Heart right ventricle (tissue), 16 donors: Measurements from ENCODE around the gene MRPL3. TPM values are rescaled to one million over a fixed set of nuclear protein-coding genes. Genes with fewer than 3 reads are reported as not detected.

Experiments used
- ATAC-seq, 8 donors: fragments of 200-7000 bp; cut with Tn5 transposase; one replicate each; pipeline ENCODE4 v1.9.1; 2020; ENCODE audit warnings: mild to moderate bottlenecking in 8 of 8, moderate library complexity in 8 of 8, moderate number of reproducible peaks in 1 of 8
- DNase-seq, 2 donors: peaks; one replicate each; pipeline ENCODE4 v3.0.0-alpha.2; 2020
- H3K27ac ChIP-seq, 10 donors: fragments of 200-600 bp; sonication (generic) in 2 of 10; one replicate each; pipeline versions ENCODE4 v1.5.0 to v1.8.0; 2020 to 2022; ENCODE audit warnings: mild to moderate bottlenecking in 3 of 10
- H3K27me3 ChIP-seq, 7 donors: fragments of 200-600 bp; one replicate each; pipeline ENCODE4 v1.8.0; 2021 to 2022; ENCODE audit warnings: mild to moderate bottlenecking in 2 of 7
- H3K36me3 ChIP-seq, 9 donors: fragments of 200-600 bp; sonication (generic) in 1 of 9; one replicate each; pipeline versions ENCODE4 v1.5.0 to v1.8.0; 2020 to 2022; ENCODE audit warnings: mild to moderate bottlenecking in 2 of 9
- H3K4me1 ChIP-seq, 9 donors: fragments of 200-600 bp; sonication (generic) in 1 of 9; one replicate each; pipeline versions ENCODE4 v1.5.0 to v1.8.0; 2020 to 2022; ENCODE audit warnings: mild to moderate bottlenecking in 4 of 9
- H3K4me3 ChIP-seq, 10 donors: fragments of 200-600 bp; sonication (generic) in 2 of 10; one replicate each; pipeline versions ENCODE4 v1.5.0 to v1.8.0; 2020 to 2022; ENCODE audit warnings: mild to moderate bottlenecking in 7 of 10, moderate library complexity in 2 of 10
- H3K9me3 ChIP-seq, 11 donors: fragments of 200-600 bp in 10 of 11; sonication (generic) in 2 of 11; one replicate each; pipeline versions ENCODE4 v1.5.0 to v1.8.0; 2013 to 2022; ENCODE audit warnings: mild to moderate bottlenecking in 2 of 11, control low read depth in 1 of 11, moderate library complexity in 1 of 11
- WGBS, 2 donors: extraction: QIAGEN DNeasy Blood & Tissue Kit; methylation state at CpG; one replicate each; pipeline ENCODE4 v1.1.7; 2013; ENCODE audit warnings: inconsistent platforms in 1 of 2; 5-methylcytosine and 5-hydroxymethylcytosine counted together
- intact Hi-C, 10 donors: fragments of 100-400 bp; cut with DNase I; formaldehyde crosslinking; loops; one replicate each; pipeline versions ENCODE4 v1.11.1 to v1.14.2; 2022
- polyA plus RNA-seq, 2 donors: library from polyadenylated mRNA; stranded (reverse); fragments of 200-250 nt; gene quantifications; one replicate each; pipeline ENCODE4 v1.2.3, GENCODE V29; 2013
- total RNA-seq, 10 donors: library from RNA; stranded (reverse); fragmentation: NEBNext Ultra II Directional in 3 of 10; extraction: Animal tissue kit (Norgen Biotek cat#: 25700) in 3 of 10; gene quantifications; one replicate each; pipeline versions ENCODE4 v1.2.1 to v1.2.4, GENCODE V29; 2021 to 2023
- TF ChIP-seq, protein P1 (sequence below), 9 donors: fragments of 200-600 bp; sonication (generic) in 2 of 9; IDR thresholded peaks; one replicate each; pipeline versions ENCODE4 v1.5.0 to v1.8.0; 2021 to 2022; ENCODE audit warnings: antibody characterized with exemption in 9 of 9, mild to moderate bottlenecking in 5 of 9, moderate library complexity in 1 of 9
- donor health status: Arrhythmogenic right ventricular cardiomyopathy.
- donor health status: ischemic (EF 13 %, LVEDD 7.1; RV severe dilation, severe dysfunction).
- donor health status: healthy with polysubstance abuse.
- donor health status: DM: no; HTN: yes; CAD: no.
- donor health status: DM: no; HTN: no; CAD: no.
- donor health status: ischemic (EF 25% LVEDD 6.9; RV normal size, moderate dysfunction).
- donor health status: ischemic (EF 25% LVEDD 5.7; RV mildly dilated, moderate dysfunction).
- donor health status: healthy.
- donor health status: DM: yes; HTN: yes; CAD: no.
- donor health status: Ischemic cardiomyopathy.
- donor health status: ischemic (EF 35%, LVEDD 5.7; RV mildly dilated, moderate dysfunction).
- donor health status: nonischemic (EF 11% LVEDD 7.7; RV severe dilation, severe dysfunction).
- donor health status: DM: yes; HTN: yes; CAD: no.
- donor health status: PGD.
- donor health status: ischemic (EF 29% LVEDD 5.4; RV normal size, mild dysfunction).
- donor health status: nonischemic (EF 23%, LVEDD 6.1; RV moderate dilation, normal function).

Gene MRPL3
- total and polyA plus RNA-seq, 12 donors: 46.5 to 102 (median 51.2) TPM

DNA sequence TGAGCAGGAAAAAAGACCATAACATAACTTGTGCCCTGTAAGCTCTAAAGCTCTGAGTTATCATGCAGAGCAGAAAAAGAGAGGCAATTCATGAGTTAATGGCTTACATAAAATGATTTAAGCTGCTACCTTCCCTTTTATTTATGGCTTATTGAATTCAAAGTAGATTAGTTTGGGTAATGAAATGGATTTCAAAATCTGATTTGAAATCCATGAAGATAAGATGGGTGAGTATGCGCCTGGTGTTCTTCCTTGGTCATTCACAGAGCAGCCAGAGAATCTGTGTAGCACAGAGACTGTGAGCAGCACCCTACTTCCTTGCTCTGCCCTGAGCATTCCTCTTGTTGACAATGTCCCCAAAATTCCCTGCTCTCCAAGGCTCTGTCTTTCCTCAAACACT, 36.2 kb upstream of the MRPL3 start:
- no peak for ATAC-seq
- no peak overlapping the region for H3K27ac ChIP-seq
- intact Hi-C loops: no loop called here

DNA sequence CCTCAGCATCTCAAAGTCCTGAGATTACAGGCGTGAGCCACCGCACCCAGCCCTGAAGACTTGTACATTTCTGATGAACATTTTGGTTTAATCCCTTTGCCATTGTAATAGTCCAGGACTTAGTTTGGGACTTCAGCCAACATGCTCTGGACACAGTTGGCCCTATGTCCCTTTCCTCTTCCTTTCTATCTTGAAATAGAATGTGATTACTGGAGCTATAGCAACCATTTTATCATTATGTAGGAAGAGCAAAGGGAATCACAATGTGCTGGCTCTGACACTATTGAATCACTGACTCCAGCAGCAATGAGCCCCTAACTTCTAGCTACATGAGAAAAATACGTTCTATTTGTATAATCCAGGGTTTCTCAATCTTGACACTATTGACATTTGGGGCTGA, 34.8 kb upstream of the MRPL3 start:
- no peak overlapping the region for H3K27ac ChIP-seq
- H3K4me1 ChIP-seq: no peaks in the 10 kb centered on the region
- no peak for DNase-seq
- peak in 1 of 8 donors; percentile 55 for ATAC-seq
- peaks cover 0 to 10% (median 0%) of the 10 kb centered on the region in 11 donors for H3K9me3 ChIP-seq
- H3K27me3 ChIP-seq: no peaks in the 10 kb centered on the region
- H3K36me3 ChIP-seq: no peaks in the 10 kb centered on the region
- TF ChIP-seq, protein P1, sequence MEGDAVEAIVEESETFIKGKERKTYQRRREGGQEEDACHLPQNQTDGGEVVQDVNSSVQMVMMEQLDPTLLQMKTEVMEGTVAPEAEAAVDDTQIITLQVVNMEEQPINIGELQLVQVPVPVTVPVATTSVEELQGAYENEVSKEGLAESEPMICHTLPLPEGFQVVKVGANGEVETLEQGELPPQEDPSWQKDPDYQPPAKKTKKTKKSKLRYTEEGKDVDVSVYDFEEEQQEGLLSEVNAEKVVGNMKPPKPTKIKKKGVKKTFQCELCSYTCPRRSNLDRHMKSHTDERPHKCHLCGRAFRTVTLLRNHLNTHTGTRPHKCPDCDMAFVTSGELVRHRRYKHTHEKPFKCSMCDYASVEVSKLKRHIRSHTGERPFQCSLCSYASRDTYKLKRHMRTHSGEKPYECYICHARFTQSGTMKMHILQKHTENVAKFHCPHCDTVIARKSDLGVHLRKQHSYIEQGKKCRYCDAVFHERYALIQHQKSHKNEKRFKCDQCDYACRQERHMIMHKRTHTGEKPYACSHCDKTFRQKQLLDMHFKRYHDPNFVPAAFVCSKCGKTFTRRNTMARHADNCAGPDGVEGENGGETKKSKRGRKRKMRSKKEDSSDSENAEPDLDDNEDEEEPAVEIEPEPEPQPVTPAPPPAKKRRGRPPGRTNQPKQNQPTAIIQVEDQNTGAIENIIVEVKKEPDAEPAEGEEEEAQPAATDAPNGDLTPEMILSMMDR (IDR thresholded peaks at IDR 0.05): no peak
- 85 to 90% methylated on average over 3 of the region's 3 CpGs for WGBS, 2 donors
- intact Hi-C loops: no loop called here
- no peak overlapping the region for H3K4me3 ChIP-seq

More for the DNA sequence above, 36.2 kb upstream of the MRPL3 start:
- Histone ChIP-seq H3K9me3 (peaks cover 0 to 7% (median 0%) of the 10 kb centered on the region in 11 donors), H3K4me3 (no peak overlapping the region), H3K27me3 (no peaks in the 10 kb centered on the region), H3K4me1 (peaks cover 0 to 8% (median 6%) of the 10 kb centered on the region in 9 donors), H3K36me3 (no peaks in the 10 kb centered on the region)
- TF ChIP-seq, protein P1 (IDR thresholded peaks at IDR 0.05): no peak
- WGBS, 2 donors: 93 to 100% methylated on average over 1 of the region's 1 CpG
- DNase-seq: no peak

DNA sequence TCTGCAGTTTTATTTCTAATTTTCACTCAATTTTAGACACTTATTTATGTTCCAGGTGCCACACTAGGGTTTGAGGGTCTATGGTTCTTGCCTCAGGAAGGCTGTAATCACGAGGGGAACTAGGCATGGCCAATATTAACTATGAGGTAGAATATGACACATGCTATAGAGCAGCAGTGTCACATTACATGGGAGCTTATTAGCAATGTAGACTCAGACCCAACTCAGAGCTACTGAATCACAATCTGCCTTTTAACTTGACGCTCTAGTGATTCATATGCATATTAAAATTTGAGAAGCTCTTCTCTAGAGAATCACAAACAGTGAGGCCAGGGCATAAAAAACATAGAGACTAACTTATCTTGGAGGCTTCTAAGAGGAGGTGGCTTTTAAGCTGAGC, 32.8 kb upstream of the MRPL3 start:
- DNase-seq (no peak), ATAC-seq (no peak)
- no peak overlapping the region for H3K4me3 ChIP-seq
- H3K9me3 ChIP-seq: peaks cover 0 to 13% (median 0%) of the 10 kb centered on the region in 11 donors
- TF ChIP-seq, protein P1 (IDR thresholded peaks at IDR 0.05): no peak
- no peaks in the 10 kb centered on the region for H3K4me1 ChIP-seq
- H3K27ac ChIP-seq: no peak overlapping the region
- H3K27me3 ChIP-seq: no peaks in the 10 kb centered on the region
- H3K36me3 ChIP-seq: no peaks in the 10 kb centered on the region
- intact Hi-C loops: no loop called here
- 65 to 67% methylated on average over 2 of the region's 2 CpGs for WGBS, 2 donors

DNA sequence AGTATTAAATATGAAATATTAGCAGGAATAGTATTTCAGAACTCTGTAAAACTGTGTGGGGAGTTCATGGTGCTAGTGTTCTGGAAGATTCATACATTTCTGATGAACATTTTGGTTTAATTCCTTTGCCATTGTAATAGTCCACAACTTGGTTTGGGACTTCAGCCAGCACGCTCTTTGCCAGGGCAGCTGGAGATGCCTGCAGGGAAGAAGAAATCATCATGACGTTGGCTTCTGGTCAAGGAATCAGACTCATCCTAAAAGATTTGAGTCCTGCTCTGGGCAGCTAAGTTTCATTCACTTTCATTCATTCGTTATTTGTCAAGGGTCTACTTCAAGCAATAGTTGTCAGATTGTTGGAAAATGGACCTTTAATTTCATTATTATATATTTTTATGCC, 32.4 kb upstream of the MRPL3 start:
- H3K27me3 ChIP-seq: no peaks in the 10 kb centered on the region
- H3K4me3 ChIP-seq: no peak overlapping the region
- peaks cover 0 to 13% (median 0%) of the 10 kb centered on the region in 11 donors for H3K9me3 ChIP-seq
- intact Hi-C loops: no loop called here
- ATAC-seq (no peak), DNase-seq (no peak)
- H3K27ac ChIP-seq: no peak overlapping the region
- 72 to 80% methylated on average over 3 of the region's 3 CpGs for WGBS, 2 donors
- no peaks in the 10 kb centered on the region for H3K4me1 ChIP-seq
- no peaks in the 10 kb centered on the region for H3K36me3 ChIP-seq
- TF ChIP-seq, protein P1 (IDR thresholded peaks at IDR 0.05): no peak
